DOHH2 (cell line): ENCODE measurements around the gene LRPAP1.

Source experiments
- EZH2phosphoT487 ChIP-seq: fragments of 200-600 bp; sonication (generic); IDR thresholded peaks from 2 replicates; pipeline ENCODE4 v1.6.1; 2017; ENCODE audit warnings: borderline replicate concordance, mild to moderate bottlenecking, antibody characterized with exemption, low read length, moderate library complexity, mixed read lengths
- TF ChIP-seq, protein P1 (sequence below): fragments of 200-600 bp; sonication (generic); IDR thresholded peaks from one replicate; pipeline ENCODE4 v1.5.1; 2014; ENCODE audit warnings: antibody characterized with exemption, mild to moderate bottlenecking, low read depth, low read length; ENCODE audit not compliant: poor library complexity, severe bottlenecking

DNA sequence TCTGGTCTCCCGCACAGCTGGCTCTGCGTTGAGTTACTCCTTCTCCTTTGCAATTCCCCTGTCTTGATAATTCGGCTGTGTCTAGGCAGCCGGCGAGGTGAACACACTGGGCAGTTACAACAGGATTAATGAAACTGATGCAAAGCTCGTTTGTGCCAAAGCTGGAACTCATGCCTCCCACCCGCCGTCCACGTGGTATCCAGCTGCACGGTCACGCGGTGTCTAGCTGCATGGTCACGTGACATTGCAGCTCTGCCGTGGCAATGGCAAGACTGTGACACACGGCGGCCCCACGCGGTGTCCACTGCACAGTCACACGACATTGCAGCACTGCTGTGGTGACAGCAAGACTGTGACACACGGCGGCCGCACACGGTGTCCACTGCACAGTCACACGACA lies 31.2 kb upstream of the LRPAP1 start:
- TF ChIP-seq, protein P1, sequence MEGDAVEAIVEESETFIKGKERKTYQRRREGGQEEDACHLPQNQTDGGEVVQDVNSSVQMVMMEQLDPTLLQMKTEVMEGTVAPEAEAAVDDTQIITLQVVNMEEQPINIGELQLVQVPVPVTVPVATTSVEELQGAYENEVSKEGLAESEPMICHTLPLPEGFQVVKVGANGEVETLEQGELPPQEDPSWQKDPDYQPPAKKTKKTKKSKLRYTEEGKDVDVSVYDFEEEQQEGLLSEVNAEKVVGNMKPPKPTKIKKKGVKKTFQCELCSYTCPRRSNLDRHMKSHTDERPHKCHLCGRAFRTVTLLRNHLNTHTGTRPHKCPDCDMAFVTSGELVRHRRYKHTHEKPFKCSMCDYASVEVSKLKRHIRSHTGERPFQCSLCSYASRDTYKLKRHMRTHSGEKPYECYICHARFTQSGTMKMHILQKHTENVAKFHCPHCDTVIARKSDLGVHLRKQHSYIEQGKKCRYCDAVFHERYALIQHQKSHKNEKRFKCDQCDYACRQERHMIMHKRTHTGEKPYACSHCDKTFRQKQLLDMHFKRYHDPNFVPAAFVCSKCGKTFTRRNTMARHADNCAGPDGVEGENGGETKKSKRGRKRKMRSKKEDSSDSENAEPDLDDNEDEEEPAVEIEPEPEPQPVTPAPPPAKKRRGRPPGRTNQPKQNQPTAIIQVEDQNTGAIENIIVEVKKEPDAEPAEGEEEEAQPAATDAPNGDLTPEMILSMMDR = no peak
- no peak for TF ChIP-seq EZH2phosphoT487
